Forelimb muscle (tissue), 1 donor: Measurements from ENCODE around the gene RFX2. TPM values are rescaled to one million over a fixed set of nuclear protein-coding genes. Genes with fewer than 3 reads are reported as not detected.
"Not testable (repeated sequence)": the region's sequence is repeated elsewhere in the genome, so short reads cannot be mapped to it uniquely, and the experiment has no call there.

Source experiments
- DNase-seq: peaks from one replicate; pipeline ENCODE4 v3.0.0-alpha.2; 2013; ENCODE audit warnings: low read depth
- polyA plus RNA-seq: library from polyadenylated mRNA; unstranded; fragments of 120-200 nt; gene quantifications from one replicate; pipeline ENCODE4 v1.2.1, GENCODE V29; 2013; ENCODE audit not compliant: insufficient read length

Gene RFX2
- polyA plus RNA-seq, 1 donor, result 7.3 TPM

DNA sequence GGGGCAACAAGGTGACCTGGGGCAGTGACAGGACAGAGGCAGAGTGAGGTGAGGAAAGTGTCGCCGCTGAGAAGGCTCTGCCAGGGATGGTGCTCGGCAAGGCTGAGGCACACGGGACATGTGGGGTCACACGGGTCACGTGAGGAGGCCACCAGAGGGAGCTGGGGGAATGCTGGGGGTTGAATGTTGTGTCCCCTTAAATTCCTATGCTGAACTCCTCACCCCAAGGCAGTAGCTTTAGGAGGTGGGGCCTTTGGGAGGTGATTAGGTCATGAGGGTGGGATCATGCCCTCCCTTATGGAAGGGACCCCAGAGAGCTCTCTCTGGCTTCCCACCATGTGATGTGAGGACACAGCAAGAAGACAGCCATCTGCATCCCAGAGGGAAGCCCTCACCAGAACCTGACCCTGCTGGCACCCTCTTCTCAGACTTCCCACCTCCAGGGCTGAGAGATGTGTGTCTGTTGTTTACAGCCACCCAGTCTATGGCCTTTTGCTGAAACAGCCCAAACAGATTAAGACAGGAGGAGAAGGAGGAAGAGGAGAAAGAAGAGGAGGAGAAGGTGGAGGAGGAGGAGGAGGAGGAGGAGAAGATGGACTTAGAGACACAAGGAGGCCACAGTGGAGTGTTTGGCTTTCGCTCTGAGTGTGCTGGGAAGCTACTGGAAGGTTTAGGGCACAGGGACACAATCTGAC, 35.4 kb downstream of the RFX2 start:
- no peak for DNase-seq

DNA sequence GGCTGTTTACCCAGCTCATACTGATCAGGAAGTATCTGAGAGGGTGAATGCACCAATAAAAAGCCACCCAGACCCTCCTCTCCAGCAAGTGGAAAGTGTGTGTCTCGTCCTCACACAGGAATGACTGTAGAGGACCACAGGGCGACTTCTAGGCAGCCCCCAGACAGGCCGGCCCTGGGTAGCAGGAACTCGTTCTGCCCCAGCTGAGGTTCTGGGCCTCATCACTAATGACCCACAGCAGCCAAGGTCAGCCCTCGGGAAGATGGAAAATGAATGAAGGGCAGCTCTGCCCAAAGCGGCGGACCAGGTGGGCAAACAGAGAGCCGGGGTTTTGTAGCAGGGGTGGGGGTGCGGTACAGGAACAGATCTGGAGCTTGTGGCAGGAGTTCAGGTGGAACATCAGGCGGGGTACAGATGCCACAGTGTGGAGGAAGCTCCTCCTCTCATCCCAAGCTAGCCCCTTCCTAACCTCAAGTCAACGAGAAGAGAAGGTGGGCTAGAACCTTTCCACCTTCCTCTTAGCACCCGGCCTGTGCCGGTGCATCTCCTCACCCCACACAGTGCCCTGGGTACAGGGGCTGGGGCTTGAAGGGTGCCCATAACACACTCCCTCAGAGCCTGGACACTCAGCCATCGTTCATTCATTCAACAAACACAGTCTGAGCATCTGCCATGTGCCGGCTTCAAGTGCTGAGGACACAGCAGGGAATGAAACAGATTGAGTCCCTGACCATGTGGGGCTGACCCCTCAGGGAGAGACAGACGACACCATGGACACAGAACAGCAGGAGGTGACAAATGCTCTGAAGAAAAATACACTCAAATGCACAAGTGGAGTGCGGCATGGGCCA, 36.2 kb downstream of the RFX2 start:
- DNase-seq, result no peak

DNA sequence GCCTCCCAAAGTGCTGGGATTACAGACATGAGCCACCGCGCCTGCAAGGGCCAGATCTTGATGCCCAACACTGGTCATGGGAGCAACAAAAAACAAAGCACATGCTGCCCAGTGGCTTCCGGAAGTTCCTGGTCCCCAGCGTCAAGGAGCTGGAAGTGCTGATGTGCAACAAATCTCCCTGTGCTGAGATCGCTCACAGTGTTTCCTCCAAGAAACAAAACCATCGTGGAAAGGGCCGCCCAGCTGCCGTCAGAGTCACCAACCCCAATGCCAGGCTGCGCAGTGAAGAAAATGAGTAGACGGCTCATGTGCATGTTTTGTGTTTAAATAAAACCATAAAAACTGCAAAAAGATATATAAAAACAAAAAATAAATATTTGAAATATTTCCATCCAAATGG, 37.1 kb downstream of the RFX2 start:
- not testable (repeated sequence) for DNase-seq

DNA sequence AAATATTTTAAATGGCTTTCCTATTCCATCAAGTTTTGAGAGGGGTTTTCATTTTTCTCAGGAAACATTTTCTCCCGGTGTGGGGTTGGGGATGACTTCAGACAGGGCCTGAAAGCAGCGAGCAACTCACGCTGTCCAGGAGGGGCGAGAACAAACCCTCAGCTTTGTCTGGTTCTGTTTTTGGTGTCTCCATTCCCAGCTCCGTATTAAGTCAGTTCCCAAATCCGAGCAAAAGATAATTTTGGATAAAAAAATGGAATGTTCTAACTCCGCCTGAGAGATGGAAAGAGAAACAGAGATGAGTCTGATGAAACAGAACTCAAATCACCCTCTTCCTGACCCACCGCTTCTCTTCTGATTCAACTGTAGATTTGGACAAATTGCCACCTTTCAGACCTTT, 38.4 kb downstream of the RFX2 start:
- no peak for DNase-seq

DNA sequence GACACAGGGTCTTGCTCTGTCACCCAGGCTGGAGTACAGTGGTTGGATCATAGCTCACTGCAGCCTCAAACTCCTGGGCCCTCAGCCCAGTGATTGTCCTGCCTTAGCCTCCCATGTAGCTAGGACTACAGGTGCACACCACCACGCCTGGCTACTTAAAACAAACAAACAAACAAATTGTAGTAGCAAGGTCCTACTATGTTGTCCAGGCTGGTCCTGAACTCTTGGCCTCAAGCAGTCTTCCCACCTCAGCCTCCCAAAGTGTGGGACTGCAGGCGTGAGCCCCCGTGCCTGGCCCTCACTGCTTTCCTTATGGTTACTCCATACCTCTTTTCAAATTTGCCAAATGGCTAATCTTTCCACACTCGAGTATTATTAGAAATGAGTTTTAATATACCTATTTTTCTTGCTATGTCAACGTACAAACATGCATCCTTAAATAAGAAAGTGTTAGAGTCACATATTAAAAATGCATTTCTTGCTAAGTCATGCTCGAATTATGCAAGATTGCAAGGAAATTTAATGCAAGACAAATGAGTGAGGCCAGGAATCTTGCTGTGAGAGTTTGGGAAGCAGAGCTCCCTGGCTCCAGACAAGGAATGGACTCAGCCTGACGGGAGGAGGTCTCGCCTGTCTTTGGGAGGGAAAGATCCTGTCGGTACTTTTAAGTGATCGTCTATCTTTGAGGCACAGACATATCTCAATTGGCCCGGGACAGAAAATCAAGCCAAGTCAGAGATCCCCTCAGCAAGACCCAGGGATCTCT, 39.4 kb downstream of the RFX2 start:
- DNase-seq, result no peak

DNA sequence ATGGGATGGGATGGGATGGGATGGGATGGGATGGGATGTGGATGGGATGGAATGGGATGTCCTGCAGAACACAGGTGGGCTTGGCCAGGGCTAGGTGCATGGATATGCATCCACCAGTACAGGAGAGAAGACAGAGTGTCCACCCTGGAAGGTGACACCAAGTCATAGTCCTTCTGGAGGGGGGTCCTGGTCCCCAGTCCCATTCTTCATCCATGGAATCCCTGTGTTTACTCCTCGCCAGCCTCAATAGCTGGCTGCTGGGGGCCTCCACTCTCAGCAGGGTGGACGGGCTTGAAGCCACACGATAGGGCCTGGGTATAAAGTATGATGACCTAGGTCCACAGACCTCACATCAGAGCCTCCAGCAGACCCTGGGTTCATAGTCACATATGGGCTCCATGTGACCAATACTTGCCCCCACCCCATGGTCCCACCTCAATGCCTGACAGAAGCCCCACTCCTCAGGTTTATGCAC, 40.1 kb downstream of the RFX2 start:
- DNase-seq, result no peak

DNA sequence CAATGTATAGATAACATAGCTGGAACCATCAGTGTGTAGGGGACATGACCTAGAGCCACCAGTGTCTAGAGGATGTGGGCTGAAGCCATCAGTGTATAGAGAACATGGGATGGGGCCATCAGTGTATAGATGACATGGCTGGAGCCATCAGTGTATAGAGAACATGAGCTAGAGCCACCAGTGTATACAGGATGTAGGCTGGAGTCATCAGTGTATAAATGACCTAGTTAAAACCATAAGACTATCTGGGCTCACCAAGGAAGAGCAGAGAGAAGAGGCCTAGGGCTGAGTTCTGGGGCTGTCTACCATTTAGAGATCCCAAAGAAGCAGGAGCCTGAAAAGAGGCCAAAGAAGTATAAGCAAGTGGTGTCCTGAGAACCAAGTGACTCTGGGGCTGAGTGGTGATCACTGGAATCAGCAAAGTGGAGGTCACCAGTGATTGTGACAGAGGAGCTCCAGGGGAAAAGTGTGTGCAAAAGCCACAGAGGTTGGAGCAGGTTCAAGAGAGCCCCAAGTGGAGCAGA, 41.0 kb downstream of the RFX2 start:
- no peak for DNase-seq

DNA sequence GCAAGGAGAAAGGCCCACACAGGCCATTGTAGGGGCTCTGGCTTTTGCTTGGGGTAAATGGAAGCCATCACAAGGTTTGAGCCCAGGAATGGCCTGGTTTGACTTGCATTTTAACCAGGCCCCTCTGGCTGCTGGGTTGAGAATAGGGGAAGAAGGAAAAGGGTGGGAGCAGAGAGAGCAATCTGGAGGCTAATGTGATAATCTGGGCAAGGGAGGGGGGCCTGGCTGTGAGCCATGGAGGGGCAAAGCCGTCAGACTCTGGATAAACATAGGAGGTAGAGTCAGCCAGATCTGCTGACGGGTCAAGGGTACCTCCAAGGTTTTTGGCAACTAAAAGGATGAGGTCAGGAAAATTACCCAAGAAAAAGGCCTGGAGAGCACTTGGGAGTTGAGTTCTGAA, 41.6 kb downstream of the RFX2 start:
- no peak for DNase-seq

DNA sequence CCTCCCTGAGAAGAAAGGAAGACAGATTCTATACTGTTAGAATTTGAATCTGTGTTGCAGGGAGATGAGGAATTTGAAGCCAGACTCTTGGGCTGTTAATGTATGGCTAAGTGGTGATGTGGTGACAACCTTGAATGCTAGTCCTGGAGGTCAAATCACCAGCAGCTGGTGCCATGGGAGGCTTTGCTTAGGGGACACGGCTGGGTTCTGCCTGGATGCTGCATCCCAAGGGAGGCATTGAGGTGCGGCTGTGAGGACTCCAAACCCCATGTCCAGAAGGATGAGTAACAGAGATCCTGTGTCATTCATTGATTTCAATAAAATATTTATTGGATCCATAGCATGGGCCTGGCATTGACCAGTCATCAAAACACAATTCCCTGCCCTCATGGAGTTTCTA, 42.3 kb downstream of the RFX2 start:
- DNase-seq, result no peak

DNA sequence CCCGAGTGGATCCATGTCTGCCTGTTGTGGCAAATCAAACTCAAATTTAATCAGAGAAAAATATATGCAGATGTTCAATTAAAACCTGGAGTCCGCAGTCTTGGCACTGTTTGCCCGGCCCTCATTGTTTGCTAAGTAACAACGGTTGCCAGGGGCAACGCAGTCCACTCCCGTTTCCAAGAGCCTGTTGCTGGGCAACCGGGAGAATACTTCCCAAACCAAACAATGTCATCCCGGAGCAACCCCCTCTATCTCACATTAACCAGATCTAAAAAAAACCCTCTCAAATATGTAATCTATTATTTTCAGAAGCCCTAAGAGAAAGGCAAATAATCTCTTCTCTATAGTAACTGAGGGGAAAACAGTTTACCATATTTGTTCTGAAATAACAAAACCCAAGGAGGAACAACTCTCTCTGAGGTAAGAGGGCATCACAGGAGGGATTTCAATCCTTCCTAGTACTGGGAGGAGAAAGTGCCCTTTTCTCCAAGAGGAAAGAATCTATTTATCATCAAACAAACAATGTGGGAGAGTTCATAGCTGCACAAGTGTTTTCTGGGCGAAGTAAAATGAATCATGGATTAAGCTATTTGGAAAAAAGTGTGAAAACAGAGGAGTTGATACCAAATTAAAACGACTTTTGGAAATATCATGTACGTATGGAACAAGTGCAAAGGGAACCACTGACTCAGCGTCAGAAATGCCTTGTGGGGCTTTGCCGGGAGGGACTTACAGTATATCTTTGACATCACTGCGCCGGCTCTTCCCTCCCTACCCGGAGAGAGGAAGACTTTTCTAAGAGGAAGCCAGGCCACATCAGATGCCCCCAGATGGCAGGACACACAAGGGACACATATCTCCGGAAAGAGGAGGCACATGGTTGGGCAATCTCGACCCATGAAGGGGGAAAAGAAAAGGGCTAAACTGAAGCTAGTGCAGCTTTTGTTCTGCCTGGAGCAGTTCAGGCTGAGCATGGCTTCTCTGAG, 43.3 kb downstream of the RFX2 start:
- peak; percentile 98 for DNase-seq

DNA sequence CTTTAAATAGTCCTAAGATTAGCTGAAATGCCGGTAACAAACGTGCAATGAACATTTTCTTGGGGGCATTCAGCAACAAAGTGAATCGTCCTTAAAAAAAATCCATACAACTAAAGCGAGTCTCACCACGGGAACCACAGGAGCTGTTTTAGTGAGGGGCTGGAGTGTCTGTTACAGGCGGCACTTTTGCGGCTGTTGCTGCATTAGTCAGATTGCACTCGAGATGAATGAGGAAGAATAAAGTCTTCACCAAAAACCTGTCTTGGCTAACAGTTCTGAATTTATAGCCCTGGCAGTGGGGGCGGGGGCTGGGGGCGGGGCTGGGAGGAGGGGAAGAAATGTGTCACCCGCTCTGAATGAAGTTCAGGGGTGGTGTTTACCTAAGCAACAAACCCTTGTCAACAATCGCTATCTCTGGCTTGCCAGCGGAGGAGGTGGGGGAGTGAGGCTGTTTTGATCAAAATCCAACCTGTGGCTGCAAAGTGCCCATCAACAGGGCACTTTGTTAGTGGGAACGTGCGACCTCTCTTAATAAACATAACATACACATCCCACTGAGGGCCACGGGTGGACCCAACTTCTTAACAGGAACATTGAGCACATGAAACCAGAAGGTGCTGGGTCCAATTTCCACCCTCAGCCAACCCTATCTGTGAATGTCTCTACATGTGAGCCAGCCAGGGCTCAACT, 44.5 kb downstream of the RFX2 start:
- DNase-seq, result no peak

DNA sequence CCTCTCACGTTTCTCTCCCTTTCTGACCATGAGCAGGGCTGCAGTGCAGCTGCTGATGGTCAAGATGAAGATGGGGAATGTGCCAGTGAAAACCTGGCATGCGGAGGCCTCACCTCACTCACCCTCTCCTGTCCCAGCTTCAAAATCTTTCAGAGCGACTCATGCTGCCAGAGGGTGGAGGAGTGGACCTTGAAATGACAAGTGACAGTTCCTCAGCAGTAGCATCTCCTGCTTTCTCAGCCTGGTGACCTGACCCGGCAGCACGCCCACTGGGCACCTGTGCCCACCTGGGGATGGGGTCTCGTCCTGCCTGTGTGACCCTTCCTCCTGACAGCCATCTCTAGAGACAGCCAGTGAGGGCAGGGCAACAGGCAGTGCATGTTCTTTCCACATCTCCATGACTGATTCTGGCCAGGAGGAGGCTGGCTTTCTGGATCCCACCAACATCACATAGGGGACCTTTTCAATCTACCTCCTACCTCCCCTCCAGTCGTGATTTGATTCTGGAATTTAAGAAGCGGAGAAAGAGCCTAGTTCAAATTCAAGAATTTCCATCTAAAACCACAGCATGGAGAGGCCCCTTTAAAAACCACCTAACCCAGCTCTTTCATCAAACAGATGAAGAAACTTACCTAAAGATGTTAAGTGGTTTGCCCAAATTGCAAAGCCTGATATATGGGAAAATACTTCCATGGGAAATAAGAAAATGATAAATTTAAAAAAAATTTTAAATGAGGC, 45.8 kb downstream of the RFX2 start:
- no peak for DNase-seq

DNA sequence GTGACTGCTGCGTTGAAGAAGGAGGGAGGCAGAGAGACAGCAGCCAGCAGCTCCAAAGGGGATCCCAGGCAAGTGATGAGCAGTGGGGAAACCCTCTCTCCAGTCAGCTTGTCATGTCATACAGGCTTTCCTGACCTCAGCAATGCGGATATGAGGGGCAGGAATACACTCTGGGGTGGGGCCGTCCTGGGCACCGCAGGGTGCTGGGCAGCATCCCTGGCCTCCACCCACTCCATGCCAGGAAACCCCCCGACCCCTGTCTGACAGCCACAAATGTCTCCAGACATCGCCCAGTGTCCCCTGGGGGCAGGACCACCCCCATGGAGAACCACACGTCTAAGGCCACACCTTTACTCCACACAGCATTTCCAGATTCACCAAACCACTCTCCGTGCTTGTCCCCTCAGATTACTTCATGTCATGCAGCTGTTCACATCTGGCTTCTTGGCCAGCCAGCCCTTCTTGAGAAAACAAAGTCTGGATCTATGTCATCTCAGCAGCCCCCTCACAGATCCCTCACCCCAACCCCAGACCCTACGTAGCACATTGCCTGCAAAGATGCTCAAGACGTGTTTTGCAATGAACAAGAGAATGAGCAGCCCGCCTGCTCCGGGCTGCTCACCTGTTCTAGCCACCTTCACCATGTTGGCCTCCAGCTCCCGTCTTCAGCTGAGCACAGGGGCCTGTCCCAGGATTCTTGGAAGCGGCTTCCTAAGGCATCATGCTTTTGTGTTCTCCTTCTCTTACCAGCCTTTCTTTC, 46.5 kb downstream of the RFX2 start:
- DNase-seq, result no peak

DNA sequence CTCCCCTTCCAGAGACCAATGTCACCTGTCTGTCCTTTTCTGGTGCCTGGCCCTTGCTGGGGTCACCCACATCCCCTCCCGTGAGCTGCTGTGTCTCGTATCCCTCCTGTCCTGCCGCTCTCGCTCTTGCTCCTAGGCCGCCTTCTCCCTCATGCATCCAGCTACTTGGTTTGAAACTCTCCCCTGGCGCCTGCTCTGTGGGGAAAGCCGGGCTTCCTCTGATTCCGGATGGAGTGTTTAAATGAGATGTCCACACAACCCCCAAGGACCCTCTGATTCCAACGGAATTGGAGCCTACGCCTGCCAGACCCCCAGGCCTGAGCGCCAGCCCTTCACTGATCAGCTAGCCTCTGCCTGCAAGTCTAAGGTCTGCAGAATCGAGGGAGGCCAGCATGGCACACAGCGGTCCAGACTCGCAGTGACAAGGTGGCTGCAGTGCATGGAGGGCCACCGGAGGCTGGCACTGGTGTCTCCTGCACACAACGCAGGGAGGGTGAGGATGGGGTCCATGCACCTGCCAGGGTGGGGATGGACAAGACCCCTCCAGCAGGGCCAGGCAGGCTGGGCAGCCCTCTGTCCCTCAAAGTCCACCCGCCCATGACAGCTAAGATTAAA, 47.2 kb downstream of the RFX2 start:
- DNase-seq, result no peak

DNA sequence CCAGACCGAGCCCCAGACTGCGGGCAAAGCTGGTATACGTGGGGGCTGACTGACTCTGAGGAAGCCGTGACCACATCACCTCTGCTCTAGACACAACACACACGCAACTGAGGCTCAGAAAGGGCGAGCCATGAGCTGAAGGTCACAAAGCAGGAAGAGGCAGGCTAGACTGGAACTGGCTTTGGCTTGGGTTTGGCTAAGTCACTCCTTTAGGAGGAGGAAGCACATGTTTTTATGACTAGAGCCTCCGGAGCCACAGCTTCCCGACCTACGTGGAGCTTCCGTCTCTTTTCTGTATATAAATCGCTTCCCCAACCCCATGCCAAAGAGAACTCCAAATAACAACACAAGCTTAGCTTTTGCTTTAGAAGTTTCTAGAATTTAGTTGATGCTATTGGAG, 48.0 kb downstream of the RFX2 start:
- DNase-seq, result no peak

DNA sequence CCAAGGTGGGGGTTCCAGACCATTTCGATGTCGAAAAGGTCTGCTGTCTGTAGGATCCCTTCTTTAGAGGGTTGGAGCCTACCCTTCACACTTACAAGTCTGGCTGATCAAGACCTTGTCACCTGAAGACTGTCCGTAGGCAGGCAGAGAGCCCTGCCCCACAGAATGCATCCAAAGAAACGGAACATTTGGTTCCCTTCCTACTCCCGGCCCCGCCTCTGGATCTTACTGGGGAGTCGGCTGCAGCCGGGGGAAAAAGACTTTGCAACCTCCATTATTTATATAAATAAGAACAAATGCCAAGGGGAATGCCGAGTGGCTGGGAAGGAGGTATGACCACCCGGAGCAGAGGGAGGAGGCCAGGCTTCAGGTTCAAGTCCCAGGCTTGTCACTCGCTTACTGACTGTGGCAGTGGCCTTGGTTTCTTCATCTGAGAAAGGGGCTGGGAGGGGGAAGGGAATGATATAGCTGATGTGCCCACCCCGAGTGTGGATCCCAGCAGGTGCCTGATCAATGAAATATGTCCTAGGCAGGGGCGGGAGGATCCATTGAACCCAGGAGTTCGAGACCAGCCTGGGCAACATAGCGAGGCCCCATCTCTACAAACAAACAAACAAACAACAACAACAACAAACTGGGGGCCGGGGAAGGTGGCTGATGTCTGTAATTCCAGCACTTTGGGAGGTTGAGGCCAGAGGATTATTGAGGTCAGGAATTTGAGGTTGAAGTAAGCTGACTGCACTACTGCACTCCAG, 48.7 kb downstream of the RFX2 start:
- no peak for DNase-seq

DNA sequence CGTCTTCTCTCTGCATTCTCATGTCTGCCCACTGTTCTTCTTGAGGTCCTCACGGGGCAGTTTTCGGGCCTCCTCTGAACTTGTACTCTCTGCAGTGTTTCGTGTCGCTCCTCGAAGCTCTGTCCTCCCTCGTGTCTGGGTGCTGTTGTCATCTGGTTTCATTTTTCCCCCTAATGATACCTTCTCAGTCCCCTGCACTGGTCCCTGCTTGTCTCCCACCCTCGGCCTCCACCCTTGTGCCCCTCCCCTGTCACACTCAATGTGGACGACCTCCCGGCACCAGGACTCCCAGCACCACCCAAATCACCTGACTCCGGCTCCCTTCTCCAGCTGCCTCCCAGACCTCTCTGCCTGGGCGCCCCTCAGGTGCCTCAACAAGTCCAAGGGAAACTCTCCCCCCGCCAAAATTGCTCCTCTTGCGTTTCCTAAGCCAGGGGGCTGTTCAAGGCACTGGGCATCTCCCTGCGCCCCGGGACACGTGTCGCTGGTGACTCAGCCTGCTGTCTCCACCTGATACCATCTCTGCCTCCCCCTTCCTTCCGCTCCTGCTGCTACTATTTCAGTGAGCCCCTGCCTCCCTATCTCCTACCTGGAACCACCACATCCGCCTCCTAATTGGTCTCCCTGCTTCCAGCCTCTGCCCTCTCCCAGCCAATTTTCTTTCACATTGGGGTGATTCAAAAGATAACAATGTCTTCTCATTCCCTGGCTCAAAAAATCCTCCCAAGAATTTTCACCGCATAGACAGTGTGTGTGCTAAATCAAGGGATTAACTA, 49.5 kb downstream of the RFX2 start:
- no peak for DNase-seq
